ENCODE measurements around the gene CIB1.

The CIB1 gene

DNA sequence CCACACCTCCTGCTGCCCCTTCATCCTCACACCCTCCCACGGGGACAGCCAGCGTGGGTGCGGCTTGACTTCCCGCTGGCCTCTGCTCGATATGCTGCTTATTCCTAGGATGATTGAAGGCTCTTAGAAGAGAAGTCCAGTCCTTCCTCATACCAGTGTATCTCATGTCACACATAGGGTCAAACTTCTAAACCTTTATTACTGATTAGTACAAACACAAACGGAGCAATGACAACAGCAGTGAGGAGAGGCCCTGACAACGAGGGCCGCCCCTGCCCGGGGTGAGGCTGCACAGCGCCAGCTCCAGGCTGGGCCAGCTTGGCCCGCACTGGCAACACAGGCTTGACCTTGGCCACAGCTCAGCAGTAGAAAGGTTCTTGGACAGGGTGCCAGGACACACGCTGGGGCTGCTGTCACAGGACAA is 3.7 kb downstream of the CIB1 start:
- DNase-seq (ENCODE audit: insufficient read length, low spot score): no peak
- FAIRE-seq: no peak
- TF ChIP-seq, protein P1, sequence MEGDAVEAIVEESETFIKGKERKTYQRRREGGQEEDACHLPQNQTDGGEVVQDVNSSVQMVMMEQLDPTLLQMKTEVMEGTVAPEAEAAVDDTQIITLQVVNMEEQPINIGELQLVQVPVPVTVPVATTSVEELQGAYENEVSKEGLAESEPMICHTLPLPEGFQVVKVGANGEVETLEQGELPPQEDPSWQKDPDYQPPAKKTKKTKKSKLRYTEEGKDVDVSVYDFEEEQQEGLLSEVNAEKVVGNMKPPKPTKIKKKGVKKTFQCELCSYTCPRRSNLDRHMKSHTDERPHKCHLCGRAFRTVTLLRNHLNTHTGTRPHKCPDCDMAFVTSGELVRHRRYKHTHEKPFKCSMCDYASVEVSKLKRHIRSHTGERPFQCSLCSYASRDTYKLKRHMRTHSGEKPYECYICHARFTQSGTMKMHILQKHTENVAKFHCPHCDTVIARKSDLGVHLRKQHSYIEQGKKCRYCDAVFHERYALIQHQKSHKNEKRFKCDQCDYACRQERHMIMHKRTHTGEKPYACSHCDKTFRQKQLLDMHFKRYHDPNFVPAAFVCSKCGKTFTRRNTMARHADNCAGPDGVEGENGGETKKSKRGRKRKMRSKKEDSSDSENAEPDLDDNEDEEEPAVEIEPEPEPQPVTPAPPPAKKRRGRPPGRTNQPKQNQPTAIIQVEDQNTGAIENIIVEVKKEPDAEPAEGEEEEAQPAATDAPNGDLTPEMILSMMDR (IDR thresholded peaks at IDR 0.05; ENCODE audit: insufficient read depth, missing control alignments): no peak

DNA sequence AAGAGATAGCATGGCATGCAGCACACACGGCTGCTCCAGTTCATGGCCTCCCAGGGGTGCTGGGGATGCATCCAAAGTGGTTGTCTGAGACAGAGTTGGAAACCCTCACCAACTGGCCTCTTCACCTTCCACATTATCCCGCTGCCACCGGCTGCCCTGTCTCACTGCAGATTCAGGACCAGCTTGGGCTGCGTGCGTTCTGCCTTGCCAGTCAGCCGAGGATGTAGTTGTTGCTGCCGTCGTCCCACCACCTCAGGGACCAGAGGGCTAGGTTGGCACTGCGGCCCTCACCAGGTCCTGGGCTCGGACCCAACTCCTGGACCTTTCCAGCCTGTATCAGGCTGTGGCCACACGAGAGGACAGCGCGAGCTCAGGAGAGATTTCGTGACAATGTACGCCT is 4.8 kb downstream of the CIB1 start:
- TF ChIP-seq, protein P1 (IDR thresholded peaks at IDR 0.05; ENCODE audit: insufficient read depth, missing control alignments): no peak

DNA sequence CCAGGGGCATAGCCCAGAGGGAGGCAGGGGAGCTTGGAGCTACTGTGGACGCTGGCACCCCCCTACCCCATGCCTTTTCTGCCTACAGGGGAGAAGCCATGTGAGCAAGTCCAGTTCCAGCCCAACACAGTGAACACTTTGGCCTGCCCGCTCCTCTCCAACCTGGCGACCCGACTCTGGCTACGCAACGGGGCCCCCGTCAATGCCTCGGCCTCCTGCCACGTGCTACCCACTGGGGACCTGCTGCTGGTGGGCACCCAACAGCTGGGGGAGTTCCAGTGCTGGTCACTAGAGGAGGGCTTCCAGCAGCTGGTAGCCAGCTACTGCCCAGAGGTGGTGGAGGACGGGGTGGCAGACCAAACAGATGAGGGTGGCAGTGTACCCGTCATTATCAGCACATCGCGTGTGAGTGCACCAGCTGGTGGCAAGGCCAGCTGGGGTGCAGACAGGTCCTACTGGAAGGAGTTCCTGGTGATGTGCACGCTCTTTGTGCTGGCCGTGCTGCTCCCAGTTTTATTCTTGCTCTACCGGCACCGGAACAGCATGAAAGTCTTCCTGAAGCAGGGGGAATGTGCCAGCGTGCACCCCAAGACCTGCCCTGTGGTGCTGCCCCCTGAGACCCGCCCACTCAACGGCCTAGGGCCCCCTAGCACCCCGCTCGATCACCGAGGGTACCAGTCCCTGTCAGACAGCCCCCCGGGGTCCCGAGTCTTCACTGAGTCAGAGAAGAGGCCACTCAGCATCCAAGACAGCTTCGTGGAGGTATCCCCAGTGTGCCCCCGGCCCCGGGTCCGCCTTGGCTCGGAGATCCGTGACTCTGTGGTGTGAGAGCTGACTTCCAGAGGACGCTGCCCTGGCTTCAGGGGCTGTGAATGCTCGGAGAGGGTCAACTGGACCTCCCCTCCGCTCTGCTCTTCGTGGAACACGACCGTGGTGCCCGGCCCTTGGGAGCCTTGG is 5.6 kb downstream of the CIB1 start:
- DNase-seq (ENCODE audit: insufficient read length, low spot score): no peak
- TF ChIP-seq, protein P1 (IDR thresholded peaks at IDR 0.05; ENCODE audit: insufficient read depth, missing control alignments): no peak
- FAIRE-seq: no peak

More for the DNA sequence above, 4.8 kb downstream of the CIB1 start:
- FAIRE-seq: no peak
- DNase-seq (ENCODE audit: insufficient read length, low spot score): no peak

DNA sequence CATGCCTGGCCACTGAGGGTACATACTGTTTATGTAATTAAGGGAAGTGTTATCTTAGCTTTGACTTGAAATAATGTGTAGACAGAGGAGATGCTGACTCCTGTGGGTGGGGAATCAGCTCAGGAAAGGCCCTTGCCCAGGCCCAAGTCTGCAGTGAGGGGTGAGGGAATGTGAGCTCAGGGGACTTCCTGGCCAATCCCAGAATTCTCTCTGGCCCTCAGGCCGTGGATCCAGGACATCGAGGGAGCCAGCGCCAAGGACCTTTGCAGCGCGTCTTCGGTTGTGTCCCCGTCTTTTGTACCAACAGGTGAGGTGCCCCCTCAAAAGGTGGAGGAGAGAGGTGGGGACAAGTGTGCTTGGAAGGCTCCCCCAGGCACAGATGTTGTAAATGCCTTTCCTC is 6.4 kb downstream of the CIB1 start:
- DNase-seq (ENCODE audit: insufficient read length, low spot score): no peak
- FAIRE-seq: no peak
- TF ChIP-seq, protein P1 (IDR thresholded peaks at IDR 0.05; ENCODE audit: insufficient read depth, missing control alignments): no peak

DNA sequence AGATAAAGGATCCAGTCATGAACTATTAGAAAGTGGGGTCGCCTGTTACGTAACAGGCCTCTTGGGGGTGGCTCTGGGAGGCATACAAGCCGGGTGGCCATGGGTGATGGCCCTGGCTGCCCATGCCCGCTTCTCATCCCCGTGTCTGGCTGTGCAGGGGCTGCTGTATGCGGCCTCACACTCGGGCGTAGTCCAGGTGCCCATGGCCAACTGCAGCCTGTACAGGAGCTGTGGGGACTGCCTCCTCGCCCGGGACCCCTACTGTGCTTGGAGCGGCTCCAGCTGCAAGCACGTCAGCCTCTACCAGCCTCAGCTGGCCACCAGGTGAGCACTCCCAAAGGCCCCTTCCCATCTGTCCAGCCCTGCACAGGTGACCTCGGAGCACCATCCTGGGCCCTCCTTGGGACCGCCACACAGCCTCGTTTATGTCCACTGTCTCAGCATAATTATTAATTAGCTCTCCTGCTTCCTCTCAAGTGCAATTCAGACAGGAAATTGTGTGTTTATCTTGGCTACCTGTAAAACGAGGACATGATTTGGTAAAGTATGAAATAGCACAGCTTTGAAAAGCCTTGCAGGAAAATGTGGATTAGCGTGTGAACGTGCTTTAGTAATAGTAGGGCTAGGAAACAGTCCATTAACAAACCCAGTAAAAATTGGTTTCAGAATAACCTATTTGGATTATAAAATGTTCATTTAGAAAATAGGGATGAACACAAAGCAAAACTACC is 8.1 kb downstream of the CIB1 start:
- TF ChIP-seq, protein P1 (IDR thresholded peaks at IDR 0.05; ENCODE audit: insufficient read depth, missing control alignments): no peak
- DNase-seq (ENCODE audit: insufficient read length, low spot score): no peak
- FAIRE-seq: no peak

DNA sequence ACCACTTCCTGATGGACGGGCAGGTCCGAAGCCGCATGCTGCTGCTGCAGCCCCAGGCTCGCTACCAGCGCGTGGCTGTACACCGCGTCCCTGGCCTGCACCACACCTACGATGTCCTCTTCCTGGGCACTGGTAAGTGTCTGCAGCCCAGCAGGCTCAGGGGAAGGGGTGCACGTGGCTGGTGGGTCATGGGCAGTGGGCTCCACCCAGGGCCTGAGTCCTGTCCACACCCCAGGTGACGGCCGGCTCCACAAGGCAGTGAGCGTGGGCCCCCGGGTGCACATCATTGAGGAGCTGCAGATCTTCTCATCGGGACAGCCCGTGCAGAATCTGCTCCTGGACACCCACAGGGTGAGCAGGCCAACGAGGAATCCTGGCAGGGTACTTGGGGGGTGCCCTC is 8.7 kb downstream of the CIB1 start:
- FAIRE-seq (no peak), DNase-seq (ENCODE audit: insufficient read length, low spot score) (no peak)
- TF ChIP-seq, protein P1 (IDR thresholded peaks at IDR 0.05; ENCODE audit: insufficient read depth, missing control alignments): no peak
